ENCODE results near the gene SPRY2. TPM values are rescaled to one million over a fixed set of nuclear protein-coding genes. Genes with fewer than 3 reads are reported as not detected.

Gene SPRY2
- total RNA-seq, 1 donor from 2014 or later, result 48.7 TPM

- Mint-ChIP-seq H3K4me1 (ENCODE audit: unreplicated experiment) (peaks cover 3% of the 10 kb centered on the region), H3K27ac (no peak overlapping the region), H3K4me3 (no peak overlapping the region), H3K9me3 (no peaks in the 10 kb centered on the region), H3K36me3 (no peaks in the 10 kb centered on the region), H3K27me3 (no peaks in the 10 kb centered on the region)
- no peak for TF ChIP-seq CTCF (conservative IDR thresholded peaks at IDR 0.05)
- no peak for DNase-seq (ENCODE audit: extremely low spot score, unreplicated experiment)
Observed at GRCh38 chr13:80299046-80299445, 41.9 kb downstream of the SPRY2 start.

DNA sequence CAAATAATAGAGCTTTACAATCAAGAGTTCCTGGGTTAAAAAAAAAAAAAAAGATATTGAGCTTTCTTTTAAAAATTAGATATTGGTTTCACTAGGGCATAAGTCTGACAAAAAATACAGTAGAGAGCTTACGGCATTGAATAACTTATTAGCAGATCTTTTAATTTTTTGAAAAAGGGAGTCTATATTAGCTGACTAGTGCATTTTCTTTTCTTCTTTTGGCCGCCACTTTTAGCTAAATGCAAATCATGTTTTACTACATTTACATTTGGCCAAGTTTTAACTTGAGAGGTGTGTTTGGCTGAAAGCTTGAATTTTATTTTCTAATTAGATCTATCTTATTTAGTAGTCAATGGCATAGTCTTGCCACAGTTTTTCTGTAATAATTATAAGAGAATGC is 43.4 kb downstream of the SPRY2 start:
- Mint-ChIP-seq H3K36me3 (no peaks in the 10 kb centered on the region), H3K27ac (no peak overlapping the region), H3K4me1 (ENCODE audit: unreplicated experiment) (peaks cover 3% of the 10 kb centered on the region), H3K27me3 (no peaks in the 10 kb centered on the region), H3K4me3 (no peak overlapping the region), H3K9me3 (no peaks in the 10 kb centered on the region)
- DNase-seq (ENCODE audit: extremely low spot score, unreplicated experiment), result no peak
- TF ChIP-seq CTCF (conservative IDR thresholded peaks at IDR 0.05), result no peak

- Mint-ChIP-seq H3K4me1 (ENCODE audit: unreplicated experiment) (peaks cover 3% of the 10 kb centered on the region), H3K9me3 (no peaks in the 10 kb centered on the region), H3K27me3 (no peaks in the 10 kb centered on the region), H3K27ac (no peak overlapping the region), H3K4me3 (no peak overlapping the region), H3K36me3 (no peaks in the 10 kb centered on the region)
- no peak for DNase-seq (ENCODE audit: extremely low spot score, unreplicated experiment)
- TF ChIP-seq CTCF (conservative IDR thresholded peaks at IDR 0.05), result no peak
Observed at GRCh38 chr13:80297094-80297493, 43.8 kb downstream of the SPRY2 start.

- H3K4me3 Mint-ChIP-seq, result no peak overlapping the region
- no peak for TF ChIP-seq CTCF (conservative IDR thresholded peaks at IDR 0.05)
- DNase-seq (ENCODE audit: extremely low spot score, unreplicated experiment), result no peak
- peaks cover 3% of the 10 kb centered on the region for H3K4me1 Mint-ChIP-seq (ENCODE audit: unreplicated experiment)
- no peaks in the 10 kb centered on the region for H3K36me3 Mint-ChIP-seq
- H3K27ac Mint-ChIP-seq, result no peak overlapping the region
- H3K27me3 Mint-ChIP-seq, result no peaks in the 10 kb centered on the region
- no peaks in the 10 kb centered on the region for H3K9me3 Mint-ChIP-seq
Observed at GRCh38 chr13:80296638-80297037, 44.3 kb downstream of the SPRY2 start.

DNA sequence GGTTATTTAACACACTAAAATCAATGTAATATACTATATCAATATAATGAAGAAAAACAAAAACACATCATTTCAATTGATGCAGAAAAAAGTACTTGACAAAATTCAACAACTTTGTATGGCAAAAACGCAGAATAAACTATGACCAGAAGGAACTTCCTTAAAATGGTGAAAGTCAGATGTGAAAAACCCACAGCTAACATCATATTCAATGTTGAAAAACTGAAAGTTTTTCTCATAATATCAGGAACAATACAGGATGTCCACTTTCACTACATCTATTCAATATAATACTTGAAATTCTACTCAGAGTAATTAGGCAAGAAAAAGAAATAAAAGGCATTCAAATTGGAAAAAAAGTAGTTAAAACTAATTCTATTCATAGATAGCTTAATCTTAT is 50.3 kb downstream of the SPRY2 start:
- Mint-ChIP-seq H3K27ac (no peak overlapping the region), H3K4me1 (ENCODE audit: unreplicated experiment) (no peaks in the 10 kb centered on the region), H3K4me3 (no peak overlapping the region), H3K9me3 (no peaks in the 10 kb centered on the region), H3K36me3 (no peaks in the 10 kb centered on the region), H3K27me3 (no peaks in the 10 kb centered on the region)
- no peak for TF ChIP-seq CTCF (conservative IDR thresholded peaks at IDR 0.05)
- no peak for DNase-seq (ENCODE audit: extremely low spot score, unreplicated experiment)
